Measurements from ENCODE around the gene PNKD. TPM values are rescaled to one million over a fixed set of nuclear protein-coding genes. Genes with fewer than 3 reads are reported as not detected.

PNKD gene
- total RNA-seq, 1 experiment from 2014 or later, result 49.8 TPM

DNA sequence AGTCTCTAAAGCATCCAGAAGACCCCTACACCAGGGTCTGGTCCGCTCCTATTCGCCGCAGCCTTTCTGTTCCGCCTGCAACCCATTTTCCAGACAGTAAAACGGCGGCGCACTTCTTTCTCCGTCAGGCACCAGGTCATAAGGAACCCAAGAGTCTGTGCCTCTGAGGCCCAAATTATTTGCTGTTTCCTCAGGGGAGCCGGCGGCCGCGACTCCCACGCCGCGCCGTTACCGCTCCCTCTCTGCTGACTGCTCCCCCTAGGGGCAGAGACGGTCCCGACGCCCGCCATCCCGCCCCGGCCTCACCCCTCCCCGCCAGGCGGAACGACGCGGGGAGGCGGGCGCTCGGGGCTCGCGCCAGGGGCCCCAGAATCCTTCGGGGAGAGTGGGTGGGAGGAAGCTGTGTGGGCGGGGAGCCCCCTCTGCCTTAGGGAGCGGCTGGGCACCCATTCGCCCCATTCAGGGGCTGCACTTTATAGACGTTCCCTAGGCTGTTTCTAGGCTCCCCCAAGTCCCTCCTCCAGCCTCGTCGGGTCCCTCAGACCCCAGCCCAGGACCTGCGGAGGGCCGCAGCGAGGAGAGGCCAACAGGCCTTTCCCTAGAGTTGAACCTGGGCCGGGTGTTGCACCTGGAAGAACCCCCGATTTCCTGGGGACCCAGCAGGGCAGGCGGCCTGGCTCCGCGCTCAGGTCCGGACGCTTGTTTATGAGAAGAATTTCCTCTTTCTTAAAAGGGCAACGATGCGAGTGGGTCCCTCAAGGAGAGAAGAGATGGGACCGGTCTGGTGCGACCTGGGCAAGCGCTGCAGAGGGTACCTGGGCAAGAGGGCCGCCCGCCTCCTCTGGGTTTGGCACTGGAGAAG lies 125.7 kb downstream of the PNKD start (continued):
- TF ChIP-seq, protein P1, sequence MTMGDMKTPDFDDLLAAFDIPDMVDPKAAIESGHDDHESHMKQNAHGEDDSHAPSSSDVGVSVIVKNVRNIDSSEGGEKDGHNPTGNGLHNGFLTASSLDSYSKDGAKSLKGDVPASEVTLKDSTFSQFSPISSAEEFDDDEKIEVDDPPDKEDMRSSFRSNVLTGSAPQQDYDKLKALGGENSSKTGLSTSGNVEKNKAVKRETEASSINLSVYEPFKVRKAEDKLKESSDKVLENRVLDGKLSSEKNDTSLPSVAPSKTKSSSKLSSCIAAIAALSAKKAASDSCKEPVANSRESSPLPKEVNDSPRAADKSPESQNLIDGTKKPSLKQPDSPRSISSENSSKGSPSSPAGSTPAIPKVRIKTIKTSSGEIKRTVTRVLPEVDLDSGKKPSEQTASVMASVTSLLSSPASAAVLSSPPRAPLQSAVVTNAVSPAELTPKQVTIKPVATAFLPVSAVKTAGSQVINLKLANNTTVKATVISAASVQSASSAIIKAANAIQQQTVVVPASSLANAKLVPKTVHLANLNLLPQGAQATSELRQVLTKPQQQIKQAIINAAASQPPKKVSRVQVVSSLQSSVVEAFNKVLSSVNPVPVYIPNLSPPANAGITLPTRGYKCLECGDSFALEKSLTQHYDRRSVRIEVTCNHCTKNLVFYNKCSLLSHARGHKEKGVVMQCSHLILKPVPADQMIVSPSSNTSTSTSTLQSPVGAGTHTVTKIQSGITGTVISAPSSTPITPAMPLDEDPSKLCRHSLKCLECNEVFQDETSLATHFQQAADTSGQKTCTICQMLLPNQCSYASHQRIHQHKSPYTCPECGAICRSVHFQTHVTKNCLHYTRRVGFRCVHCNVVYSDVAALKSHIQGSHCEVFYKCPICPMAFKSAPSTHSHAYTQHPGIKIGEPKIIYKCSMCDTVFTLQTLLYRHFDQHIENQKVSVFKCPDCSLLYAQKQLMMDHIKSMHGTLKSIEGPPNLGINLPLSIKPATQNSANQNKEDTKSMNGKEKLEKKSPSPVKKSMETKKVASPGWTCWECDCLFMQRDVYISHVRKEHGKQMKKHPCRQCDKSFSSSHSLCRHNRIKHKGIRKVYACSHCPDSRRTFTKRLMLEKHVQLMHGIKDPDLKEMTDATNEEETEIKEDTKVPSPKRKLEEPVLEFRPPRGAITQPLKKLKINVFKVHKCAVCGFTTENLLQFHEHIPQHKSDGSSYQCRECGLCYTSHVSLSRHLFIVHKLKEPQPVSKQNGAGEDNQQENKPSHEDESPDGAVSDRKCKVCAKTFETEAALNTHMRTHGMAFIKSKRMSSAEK (CRISPR knock-in tag; IDR thresholded peaks at IDR 0.05; ENCODE audit: borderline replicate concordance), result no peak
- TF ChIP-seq, protein P2, sequence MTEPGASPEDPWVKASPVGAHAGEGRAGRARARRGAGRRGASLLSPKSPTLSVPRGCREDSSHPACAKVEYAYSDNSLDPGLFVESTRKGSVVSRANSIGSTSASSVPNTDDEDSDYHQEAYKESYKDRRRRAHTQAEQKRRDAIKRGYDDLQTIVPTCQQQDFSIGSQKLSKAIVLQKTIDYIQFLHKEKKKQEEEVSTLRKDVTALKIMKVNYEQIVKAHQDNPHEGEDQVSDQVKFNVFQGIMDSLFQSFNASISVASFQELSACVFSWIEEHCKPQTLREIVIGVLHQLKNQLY (CRISPR knock-in tag; IDR thresholded peaks at IDR 0.05), result 0 out of 2 replicates have a peak, but pooled peaks have one; percentile 29
- TF ChIP-seq, protein P3, sequence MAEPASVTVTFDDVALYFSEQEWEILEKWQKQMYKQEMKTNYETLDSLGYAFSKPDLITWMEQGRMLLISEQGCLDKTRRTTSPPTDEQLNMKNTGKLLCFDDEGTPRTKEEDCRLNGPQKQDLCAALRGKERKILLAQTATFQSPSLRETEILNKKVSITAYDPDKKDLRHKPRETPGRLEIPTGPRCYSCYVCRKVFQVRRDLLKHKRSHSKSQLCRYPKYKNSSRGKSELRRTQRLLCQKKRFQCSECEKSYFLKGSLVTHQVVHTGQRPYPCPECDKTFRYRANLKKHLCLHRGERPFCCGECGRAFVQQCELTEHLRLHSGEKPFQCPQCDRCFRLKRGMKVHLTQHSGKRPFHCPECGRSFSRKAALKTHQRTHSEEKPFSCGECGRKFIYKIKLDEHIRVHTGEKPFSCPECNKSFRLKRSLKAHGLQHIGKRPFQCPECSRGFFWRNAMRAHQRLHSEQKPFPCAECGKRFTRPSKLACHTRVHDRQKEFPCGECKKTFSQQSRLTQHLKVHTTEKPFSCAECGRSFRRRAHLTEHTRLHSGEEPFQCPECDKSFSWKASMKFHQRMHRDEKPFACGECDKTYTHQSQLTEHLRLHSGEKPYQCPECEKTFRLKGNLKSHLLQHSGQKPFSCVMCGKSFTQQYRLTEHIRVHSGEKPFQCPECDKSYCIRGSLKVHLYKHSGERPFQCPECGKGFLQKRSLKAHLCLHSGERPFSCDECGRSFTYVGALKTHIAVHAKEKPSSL (CRISPR knock-in tag; conservative IDR thresholded peaks at IDR 0.05), result no peak
- TF ChIP-seq, protein P4, sequence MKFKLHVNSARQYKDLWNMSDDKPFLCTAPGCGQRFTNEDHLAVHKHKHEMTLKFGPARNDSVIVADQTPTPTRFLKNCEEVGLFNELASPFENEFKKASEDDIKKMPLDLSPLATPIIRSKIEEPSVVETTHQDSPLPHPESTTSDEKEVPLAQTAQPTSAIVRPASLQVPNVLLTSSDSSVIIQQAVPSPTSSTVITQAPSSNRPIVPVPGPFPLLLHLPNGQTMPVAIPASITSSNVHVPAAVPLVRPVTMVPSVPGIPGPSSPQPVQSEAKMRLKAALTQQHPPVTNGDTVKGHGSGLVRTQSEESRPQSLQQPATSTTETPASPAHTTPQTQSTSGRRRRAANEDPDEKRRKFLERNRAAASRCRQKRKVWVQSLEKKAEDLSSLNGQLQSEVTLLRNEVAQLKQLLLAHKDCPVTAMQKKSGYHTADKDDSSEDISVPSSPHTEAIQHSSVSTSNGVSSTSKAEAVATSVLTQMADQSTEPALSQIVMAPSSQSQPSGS (CRISPR knock-in tag; IDR thresholded peaks at IDR 0.05; ENCODE audit: borderline replicate concordance, low read depth), result peak; percentile 44; the same call in 1 of the 2 replicates
- TF ChIP-seq ZNF121 (CRISPR knock-in tag; IDR thresholded peaks at IDR 0.05) (no peak), ZNF671 (CRISPR knock-in tag; IDR thresholded peaks at IDR 0.05) (no peak), ZNF396 (CRISPR knock-in tag; IDR thresholded peaks at IDR 0.05; ENCODE audit: borderline replicate concordance) (no peak), MYBL2 (CRISPR knock-in tag; IDR thresholded peaks at IDR 0.05) (peak; percentile 53; the same call in 1 of the 2 replicates), TEAD1 (CRISPR knock-in tag; IDR thresholded peaks at IDR 0.05) (peak; percentile 57; the same call in 1 of the 2 replicates), ZNF232 (CRISPR knock-in tag; IDR thresholded peaks at IDR 0.05) (no peak), CREM (CRISPR knock-in tag; IDR thresholded peaks at IDR 0.05) (peak; percentile 52; the same call in 1 of the 2 replicates), NFE2L1 (CRISPR knock-in tag; IDR thresholded peaks at IDR 0.05) (0 out of 2 replicates have a peak, but pooled peaks have one; percentile 33), GTF2I (CRISPR knock-in tag; conservative IDR thresholded peaks at IDR 0.05) (peak; percentile 79; the same call in 1 of the 2 replicates)
- TF ChIP-seq, protein P5, sequence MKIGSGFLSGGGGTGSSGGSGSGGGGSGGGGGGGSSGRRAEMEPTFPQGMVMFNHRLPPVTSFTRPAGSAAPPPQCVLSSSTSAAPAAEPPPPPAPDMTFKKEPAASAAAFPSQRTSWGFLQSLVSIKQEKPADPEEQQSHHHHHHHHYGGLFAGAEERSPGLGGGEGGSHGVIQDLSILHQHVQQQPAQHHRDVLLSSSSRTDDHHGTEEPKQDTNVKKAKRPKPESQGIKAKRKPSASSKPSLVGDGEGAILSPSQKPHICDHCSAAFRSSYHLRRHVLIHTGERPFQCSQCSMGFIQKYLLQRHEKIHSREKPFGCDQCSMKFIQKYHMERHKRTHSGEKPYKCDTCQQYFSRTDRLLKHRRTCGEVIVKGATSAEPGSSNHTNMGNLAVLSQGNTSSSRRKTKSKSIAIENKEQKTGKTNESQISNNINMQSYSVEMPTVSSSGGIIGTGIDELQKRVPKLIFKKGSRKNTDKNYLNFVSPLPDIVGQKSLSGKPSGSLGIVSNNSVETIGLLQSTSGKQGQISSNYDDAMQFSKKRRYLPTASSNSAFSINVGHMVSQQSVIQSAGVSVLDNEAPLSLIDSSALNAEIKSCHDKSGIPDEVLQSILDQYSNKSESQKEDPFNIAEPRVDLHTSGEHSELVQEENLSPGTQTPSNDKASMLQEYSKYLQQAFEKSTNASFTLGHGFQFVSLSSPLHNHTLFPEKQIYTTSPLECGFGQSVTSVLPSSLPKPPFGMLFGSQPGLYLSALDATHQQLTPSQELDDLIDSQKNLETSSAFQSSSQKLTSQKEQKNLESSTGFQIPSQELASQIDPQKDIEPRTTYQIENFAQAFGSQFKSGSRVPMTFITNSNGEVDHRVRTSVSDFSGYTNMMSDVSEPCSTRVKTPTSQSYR (CRISPR knock-in tag; IDR thresholded peaks at IDR 0.05), result no peak
- TF ChIP-seq, protein P6, sequence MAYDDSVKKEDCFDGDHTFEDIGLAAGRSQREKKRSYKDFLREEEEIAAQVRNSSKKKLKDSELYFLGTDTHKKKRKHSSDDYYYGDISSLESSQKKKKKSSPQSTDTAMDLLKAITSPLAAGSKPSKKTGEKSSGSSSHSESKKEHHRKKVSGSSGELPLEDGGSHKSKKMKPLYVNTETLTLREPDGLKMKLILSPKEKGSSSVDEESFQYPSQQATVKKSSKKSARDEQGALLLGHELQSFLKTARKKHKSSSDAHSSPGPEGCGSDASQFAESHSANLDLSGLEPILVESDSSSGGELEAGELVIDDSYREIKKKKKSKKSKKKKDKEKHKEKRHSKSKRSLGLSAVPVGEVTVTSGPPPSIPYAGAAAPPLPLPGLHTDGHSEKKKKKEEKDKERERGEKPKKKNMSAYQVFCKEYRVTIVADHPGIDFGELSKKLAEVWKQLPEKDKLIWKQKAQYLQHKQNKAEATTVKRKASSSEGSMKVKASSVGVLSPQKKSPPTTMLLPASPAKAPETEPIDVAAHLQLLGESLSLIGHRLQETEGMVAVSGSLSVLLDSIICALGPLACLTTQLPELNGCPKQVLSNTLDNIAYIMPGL (CRISPR knock-in tag; IDR thresholded peaks at IDR 0.05), result peak; percentile 81
- TF ChIP-seq, protein P7, sequence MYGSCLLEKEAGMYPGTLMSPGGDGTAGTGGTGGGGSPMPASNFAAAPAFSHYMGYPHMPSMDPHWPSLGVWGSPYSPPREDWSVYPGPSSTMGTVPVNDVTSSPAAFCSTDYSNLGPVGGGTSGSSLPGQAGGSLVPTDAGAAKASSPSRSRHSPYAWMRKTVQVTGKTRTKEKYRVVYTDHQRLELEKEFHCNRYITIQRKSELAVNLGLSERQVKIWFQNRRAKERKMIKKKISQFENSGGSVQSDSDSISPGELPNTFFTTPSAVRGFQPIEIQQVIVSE (CRISPR knock-in tag; IDR thresholded peaks at IDR 0.05; ENCODE audit: borderline replicate concordance), result no peak
- TF ChIP-seq, protein P8, sequence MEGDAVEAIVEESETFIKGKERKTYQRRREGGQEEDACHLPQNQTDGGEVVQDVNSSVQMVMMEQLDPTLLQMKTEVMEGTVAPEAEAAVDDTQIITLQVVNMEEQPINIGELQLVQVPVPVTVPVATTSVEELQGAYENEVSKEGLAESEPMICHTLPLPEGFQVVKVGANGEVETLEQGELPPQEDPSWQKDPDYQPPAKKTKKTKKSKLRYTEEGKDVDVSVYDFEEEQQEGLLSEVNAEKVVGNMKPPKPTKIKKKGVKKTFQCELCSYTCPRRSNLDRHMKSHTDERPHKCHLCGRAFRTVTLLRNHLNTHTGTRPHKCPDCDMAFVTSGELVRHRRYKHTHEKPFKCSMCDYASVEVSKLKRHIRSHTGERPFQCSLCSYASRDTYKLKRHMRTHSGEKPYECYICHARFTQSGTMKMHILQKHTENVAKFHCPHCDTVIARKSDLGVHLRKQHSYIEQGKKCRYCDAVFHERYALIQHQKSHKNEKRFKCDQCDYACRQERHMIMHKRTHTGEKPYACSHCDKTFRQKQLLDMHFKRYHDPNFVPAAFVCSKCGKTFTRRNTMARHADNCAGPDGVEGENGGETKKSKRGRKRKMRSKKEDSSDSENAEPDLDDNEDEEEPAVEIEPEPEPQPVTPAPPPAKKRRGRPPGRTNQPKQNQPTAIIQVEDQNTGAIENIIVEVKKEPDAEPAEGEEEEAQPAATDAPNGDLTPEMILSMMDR (IDR thresholded peaks at IDR 0.05), result peak; percentile 87
- TF ChIP-seq, protein P9, sequence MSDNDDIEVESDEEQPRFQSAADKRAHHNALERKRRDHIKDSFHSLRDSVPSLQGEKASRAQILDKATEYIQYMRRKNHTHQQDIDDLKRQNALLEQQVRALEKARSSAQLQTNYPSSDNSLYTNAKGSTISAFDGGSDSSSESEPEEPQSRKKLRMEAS (CRISPR knock-in tag; IDR thresholded peaks at IDR 0.05), result peak; percentile 83
- TF ChIP-seq, protein P10, sequence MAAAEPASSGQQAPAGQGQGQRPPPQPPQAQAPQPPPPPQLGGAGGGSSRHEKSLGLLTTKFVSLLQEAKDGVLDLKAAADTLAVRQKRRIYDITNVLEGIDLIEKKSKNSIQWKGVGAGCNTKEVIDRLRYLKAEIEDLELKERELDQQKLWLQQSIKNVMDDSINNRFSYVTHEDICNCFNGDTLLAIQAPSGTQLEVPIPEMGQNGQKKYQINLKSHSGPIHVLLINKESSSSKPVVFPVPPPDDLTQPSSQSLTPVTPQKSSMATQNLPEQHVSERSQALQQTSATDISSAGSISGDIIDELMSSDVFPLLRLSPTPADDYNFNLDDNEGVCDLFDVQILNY (CRISPR knock-in tag; IDR thresholded peaks at IDR 0.05), result peak; percentile 77; the same call in 1 of the 2 replicates

Data from WTC11 (cell line).